IPS-18a (cell line): ENCODE measurements around the gene CHDH.
A peak's percentile ranks its signal among the peaks of the same experiment; 100 is the strongest.

ENCODE experiments used
- H3K27ac ChIP-seq: one replicate; pipeline ENCODE4 v1.5.1; 2013; ENCODE audit warnings: low read length
- H3K27me3 ChIP-seq: one replicate; pipeline ENCODE4 v1.6.1; 2013; ENCODE audit warnings: mild to moderate bottlenecking, low read length; ENCODE audit not compliant: control insufficient read depth, insufficient read depth
- H3K36me3 ChIP-seq: one replicate; pipeline ENCODE4 v1.6.1; 2013; ENCODE audit warnings: low read depth, low read length; ENCODE audit not compliant: control insufficient read depth
- H3K4me1 ChIP-seq: one replicate; pipeline ENCODE4 v1.6.1; 2013; ENCODE audit warnings: low read depth, low read length; ENCODE audit not compliant: control insufficient read depth
- H3K4me3 ChIP-seq: one replicate; pipeline ENCODE4 v1.5.1; 2013; ENCODE audit warnings: low read length
- H3K9ac ChIP-seq: one replicate; pipeline ENCODE4 v1.6.1; 2013; ENCODE audit warnings: mild to moderate bottlenecking, low read length, moderate library complexity
- H3K9me3 ChIP-seq: one replicate; pipeline ENCODE4 v1.6.1; 2013; ENCODE audit warnings: low read depth, low read length; ENCODE audit not compliant: control insufficient read depth

CHDH gene

GRCh38 chr3:53845881-53846133 lies 412 bp downstream of the CHDH start:
- Histone ChIP-seq H3K4me1 (peaks cover 43% of the 10 kb centered on the region), H3K36me3 (peaks cover 3% of the 10 kb centered on the region), H3K27me3 (peaks cover 18% of the 10 kb centered on the region), H3K4me3 (peak overlapping the region; percentile 69), H3K9ac (peak overlapping the region; percentile 64), H3K27ac (no peak overlapping the region), H3K9me3 (no peaks in the 10 kb centered on the region)

GRCh38 chr3:53845103-53845880 lies 927 bp downstream of the CHDH start:
- Histone ChIP-seq H3K4me3 (peak overlapping the region; percentile 69), H3K27ac (no peak overlapping the region), H3K9me3 (no peaks in the 10 kb centered on the region), H3K27me3 (peaks cover 18% of the 10 kb centered on the region), H3K9ac (peak overlapping the region; percentile 64), H3K36me3 (peaks cover 3% of the 10 kb centered on the region), H3K4me1 (peaks cover 43% of the 10 kb centered on the region)

GRCh38 chr3:53844262-53845102 lies 1.7 kb downstream of the CHDH start:
- Histone ChIP-seq H3K9ac (no peak overlapping the region), H3K27me3 (peaks cover 18% of the 10 kb centered on the region), H3K4me1 (peaks cover 43% of the 10 kb centered on the region), H3K36me3 (no peaks in the 10 kb centered on the region), H3K4me3 (peak overlapping the region; percentile 69), H3K27ac (no peak overlapping the region), H3K9me3 (no peaks in the 10 kb centered on the region)

GRCh38 chr3:53843195-53844177 lies 2.7 kb downstream of the CHDH start:
- Histone ChIP-seq H3K9ac (no peak overlapping the region), H3K9me3 (no peaks in the 10 kb centered on the region), H3K36me3 (no peaks in the 10 kb centered on the region), H3K27ac (no peak overlapping the region), H3K4me3 (peak overlapping the region; percentile 18), H3K4me1 (peaks cover 43% of the 10 kb centered on the region), H3K27me3 (peaks cover 18% of the 10 kb centered on the region)

- Histone ChIP-seq H3K36me3 (no peaks in the 10 kb centered on the region), H3K9ac (no peak overlapping the region), H3K9me3 (no peaks in the 10 kb centered on the region), H3K4me1 (peaks cover 43% of the 10 kb centered on the region), H3K27ac (no peak overlapping the region), H3K4me3 (no peak overlapping the region), H3K27me3 (peaks cover 12% of the 10 kb centered on the region)
These were observed 3.6 kb downstream of the CHDH start for GRCh38 chr3:53842436-53843194.

GRCh38 chr3:53841296-53841695 lies 4.9 kb downstream of the CHDH start:
- H3K4me1 ChIP-seq: peaks cover 36% of the 10 kb centered on the region

GRCh38 chr3:53837331-53837730 lies 8.9 kb downstream of the CHDH start:
- no peak overlapping the region for H3K27ac ChIP-seq
- H3K4me1 ChIP-seq: peaks cover 7% of the 10 kb centered on the region
- no peaks in the 10 kb centered on the region for H3K36me3 ChIP-seq
- H3K9me3 ChIP-seq: no peaks in the 10 kb centered on the region
- no peaks in the 10 kb centered on the region for H3K27me3 ChIP-seq
- no peak overlapping the region for H3K4me3 ChIP-seq
- no peak overlapping the region for H3K9ac ChIP-seq

More at GRCh38 chr3:53841296-53841695, 4.9 kb downstream of the CHDH start:
- Histone ChIP-seq H3K4me3 (no peak overlapping the region), H3K9ac (no peak overlapping the region), H3K9me3 (no peaks in the 10 kb centered on the region), H3K36me3 (no peaks in the 10 kb centered on the region), H3K27me3 (no peaks in the 10 kb centered on the region), H3K27ac (no peak overlapping the region)

- no peaks in the 10 kb centered on the region for H3K27me3 ChIP-seq
- H3K9me3 ChIP-seq: no peaks in the 10 kb centered on the region
- no peak overlapping the region for H3K27ac ChIP-seq
- H3K4me1 ChIP-seq: no peaks in the 10 kb centered on the region
- H3K9ac ChIP-seq: no peak overlapping the region
- H3K36me3 ChIP-seq: no peaks in the 10 kb centered on the region
- H3K4me3 ChIP-seq: no peak overlapping the region
These were observed 9.9 kb downstream of the CHDH start for GRCh38 chr3:53836084-53836872.

- no peaks in the 10 kb centered on the region for H3K36me3 ChIP-seq
- H3K9ac ChIP-seq: no peak overlapping the region
- H3K4me3 ChIP-seq: no peak overlapping the region
- H3K27me3 ChIP-seq: no peaks in the 10 kb centered on the region
- no peak overlapping the region for H3K27ac ChIP-seq
- H3K4me1 ChIP-seq: no peaks in the 10 kb centered on the region
- H3K9me3 ChIP-seq: no peaks in the 10 kb centered on the region
These were observed 11.0 kb downstream of the CHDH start for GRCh38 chr3:53835257-53835656.

GRCh38 chr3:53834429-53835095 lies 11.7 kb downstream of the CHDH start:
- H3K4me3 ChIP-seq: no peak overlapping the region
- no peak overlapping the region for H3K9ac ChIP-seq
- no peaks in the 10 kb centered on the region for H3K27me3 ChIP-seq
- H3K27ac ChIP-seq: no peak overlapping the region
- H3K4me1 ChIP-seq: no peaks in the 10 kb centered on the region
- no peaks in the 10 kb centered on the region for H3K9me3 ChIP-seq
- H3K36me3 ChIP-seq: no peaks in the 10 kb centered on the region
